ENCODE measurements around the gene UBE2S.
A peak's percentile ranks its signal among the peaks of the same experiment; 100 is the strongest.

Gene UBE2S

GRCh38 chr19:55358493-55358892, 49.1 kb downstream of the UBE2S start:
- H2AFZ ChIP-seq (ENCODE audit: low read depth), result no peak overlapping the region
- no peak overlapping the region for H3K9ac ChIP-seq
- H3K27ac ChIP-seq, result no peak overlapping the region
- H3K36me3 ChIP-seq (ENCODE audit: insufficient read depth), result no peaks in the 10 kb centered on the region
- H3K4me3 ChIP-seq (IDR thresholded peaks at IDR 0.05; ENCODE audit: insufficient read depth, low read depth, low read length), result no peak overlapping the region
- peaks cover 3% of the 10 kb centered on the region for H3K4me1 ChIP-seq (ENCODE audit: low read depth, poor library complexity, severe bottlenecking)
- peaks cover 52% of the 10 kb centered on the region for H3K27me3 ChIP-seq (ENCODE audit: insufficient read depth, low read depth)
- H3K79me2 ChIP-seq (ENCODE audit: insufficient read depth, low read depth), result no peaks in the 10 kb centered on the region
- no peak overlapping the region for H3K4me2 ChIP-seq
- H4K20me1 ChIP-seq (ENCODE audit: insufficient read depth), result no peaks in the 10 kb centered on the region
- TF ChIP-seq CTCF (conservative IDR thresholded peaks at IDR 0.05; ENCODE audit: low read depth, low read length), result no peak

- Histone ChIP-seq H3K36me3 (ENCODE audit: insufficient read depth) (no peaks in the 10 kb centered on the region), H3K79me2 (ENCODE audit: insufficient read depth, low read depth) (no peaks in the 10 kb centered on the region), H2AFZ (ENCODE audit: low read depth) (no peak overlapping the region), H3K4me1 (ENCODE audit: low read depth, poor library complexity, severe bottlenecking) (peaks cover 3% of the 10 kb centered on the region), H4K20me1 (ENCODE audit: insufficient read depth) (no peaks in the 10 kb centered on the region), H3K4me2 (no peak overlapping the region), H3K9ac (no peak overlapping the region), H3K27ac (no peak overlapping the region), H3K27me3 (ENCODE audit: insufficient read depth, low read depth) (peaks cover 67% of the 10 kb centered on the region), H3K4me3 (IDR thresholded peaks at IDR 0.05; ENCODE audit: insufficient read depth, low read depth, low read length) (no peak overlapping the region)
- no peak for TF ChIP-seq CTCF (conservative IDR thresholded peaks at IDR 0.05; ENCODE audit: low read depth, low read length)
These were observed 52.3 kb downstream of the UBE2S start for GRCh38 chr19:55355213-55355821.

- no peak for TF ChIP-seq CTCF (conservative IDR thresholded peaks at IDR 0.05; ENCODE audit: low read depth, low read length)
- Histone ChIP-seq H3K4me3 (IDR thresholded peaks at IDR 0.05; ENCODE audit: insufficient read depth, low read depth, low read length) (no peak within 1 kb of the TSS), H3K36me3 (ENCODE audit: insufficient read depth) (no peaks in the 10 kb centered on the region), H3K4me1 (ENCODE audit: low read depth, poor library complexity, severe bottlenecking) (peaks cover 3% of the 10 kb centered on the region), H4K20me1 (ENCODE audit: insufficient read depth) (no peaks in the 10 kb centered on the region), H3K79me2 (ENCODE audit: insufficient read depth, low read depth) (no peaks in the 10 kb centered on the region), H3K4me2 (peak within 1 kb of the TSS; percentile 85), H3K27me3 (ENCODE audit: insufficient read depth, low read depth) (peaks cover 67% of the 10 kb centered on the region), H3K27ac (no peak within 1 kb of the TSS), H3K9ac (no peak within 1 kb of the TSS), H2AFZ (ENCODE audit: low read depth) (peak within 1 kb of the TSS; percentile 66)
These were observed 52.8 kb downstream of the UBE2S start, which contains the start of gene COX6B2 for GRCh38 chr19:55354698-55355212. Gene COX6B2, minus strand, starts transcription at chr19:55354719. Its CDS starts 198 bp downstream, at chr19:55354521.

GRCh38 chr19:55353803-55354697, 53.5 kb downstream of the UBE2S start:
- Histone ChIP-seq H3K4me2 (peak overlapping the region; percentile 85), H3K79me2 (ENCODE audit: insufficient read depth, low read depth) (no peaks in the 10 kb centered on the region), H2AFZ (ENCODE audit: low read depth) (peak overlapping the region; percentile 66), H3K4me1 (ENCODE audit: low read depth, poor library complexity, severe bottlenecking) (peaks cover 3% of the 10 kb centered on the region), H4K20me1 (ENCODE audit: insufficient read depth) (no peaks in the 10 kb centered on the region), H3K27me3 (ENCODE audit: insufficient read depth, low read depth) (peaks cover 67% of the 10 kb centered on the region), H3K36me3 (ENCODE audit: insufficient read depth) (no peaks in the 10 kb centered on the region), H3K27ac (no peak overlapping the region), H3K4me3 (IDR thresholded peaks at IDR 0.05; ENCODE audit: insufficient read depth, low read depth, low read length) (no peak overlapping the region), H3K9ac (no peak overlapping the region)
- no peak for TF ChIP-seq CTCF (conservative IDR thresholded peaks at IDR 0.05; ENCODE audit: low read depth, low read length)

Measured in KMS-11 (cell line).